ENCODE data around the gene ACVR2A.
A peak's percentile ranks its signal among the peaks of the same experiment; 100 is the strongest.

ACVR2A gene

GRCh38 chr2:147844697-147845410 is at the start of gene ACVR2A:
TSS of gene ACVR2A (plus strand) at chr2:147845029. CDS start at chr2:147845153, 124 bp downstream.
- DNase-seq: no peak

- no peak for DNase-seq
These were observed 44.5 kb upstream of the ACVR2A start for GRCh38 chr2:147800316-147800715.

- DNase-seq: no peak
These were observed 38.0 kb upstream of the ACVR2A start for GRCh38 chr2:147806846-147807245.

- DNase-seq: no peak
These were observed 36.3 kb upstream of the ACVR2A start for GRCh38 chr2:147808520-147808919.

- no peak for DNase-seq
These were observed 33.7 kb upstream of the ACVR2A start for GRCh38 chr2:147810883-147811765.

GRCh38 chr2:147818741-147819140 is 26.1 kb upstream of the ACVR2A start:
- DNase-seq: no peak

GRCh38 chr2:147824620-147825019 is 20.2 kb upstream of the ACVR2A start:
- DNase-seq: no peak

- no peak for DNase-seq
These were observed 18.3 kb upstream of the ACVR2A start for GRCh38 chr2:147826278-147827087.

- DNase-seq: no peak
These were observed 17.8 kb upstream of the ACVR2A start for GRCh38 chr2:147827088-147827375.

GRCh38 chr2:147829106-147829505 is 15.7 kb upstream of the ACVR2A start:
- no peak for DNase-seq

GRCh38 chr2:147836099-147836498 is 8.7 kb upstream of the ACVR2A start:
- DNase-seq: no peak

GRCh38 chr2:147843391-147843863 is 1.4 kb upstream of the ACVR2A start:
- no peak for DNase-seq

GRCh38 chr2:147843864-147844696 is 749 bp upstream of the ACVR2A start:
- peak; percentile 54 to 81 for DNase-seq

- DNase-seq: no peak
These were observed 662 bp downstream of the ACVR2A start for GRCh38 chr2:147845411-147845971.

GRCh38 chr2:147846412-147847081 is 1.7 kb downstream of the ACVR2A start:
- DNase-seq: no peak

- DNase-seq: no peak
These were observed 3.0 kb downstream of the ACVR2A start for GRCh38 chr2:147847746-147848391.

GRCh38 chr2:147850838-147851237 is 6.0 kb downstream of the ACVR2A start:
- DNase-seq: no peak

GRCh38 chr2:147851244-147851930 is 6.6 kb downstream of the ACVR2A start:
- no peak for DNase-seq

GRCh38 chr2:147854557-147855134 is 9.8 kb downstream of the ACVR2A start:
- no peak for DNase-seq

- no peak for DNase-seq
These were observed 10.5 kb downstream of the ACVR2A start for GRCh38 chr2:147855316-147855715.
